Right cardiac atrium (tissue), 5 donors: ENCODE results near the gene MAD1L1. TPM values are rescaled to one million over a fixed set of nuclear protein-coding genes. Genes with fewer than 3 reads are reported as not detected.

ENCODE experiments used
- ATAC-seq, 2 donors: fragments of 200-7000 bp; cut with Tn5 transposase; one replicate each; pipeline versions ENCODE4 v1.8.0 to v1.9.1; 2020; ENCODE audit warnings: moderate library complexity in 2 of 2, mild to moderate bottlenecking in 1 of 2
- DNase-seq, 3 donors: peaks; one replicate each; pipeline ENCODE4 v3.0.0-alpha.2; 2020
- H3K27ac ChIP-seq: one replicate; pipeline ENCODE4 v1.5.1; 2013; ENCODE audit warnings: mild to moderate bottlenecking, low read length, control low read depth, moderate library complexity
- H3K27me3 ChIP-seq: one replicate; pipeline ENCODE4 v1.6.1; 2013; ENCODE audit not compliant: control insufficient read depth, insufficient read depth
- H3K4me1 ChIP-seq: one replicate; pipeline ENCODE4 v1.6.1; 2013; ENCODE audit warnings: low read length; ENCODE audit not compliant: control insufficient read depth, insufficient read depth
- H3K4me3 ChIP-seq: one replicate; pipeline ENCODE4 v1.5.1; 2013; ENCODE audit warnings: low read length, control low read depth
- H3K9me3 ChIP-seq: one replicate; pipeline ENCODE4 v1.6.1; 2013; ENCODE audit warnings: low read length; ENCODE audit not compliant: control insufficient read depth
- WGBS: extraction: QIAGEN DNeasy Blood & Tissue Kit; methylation state at CpG from one replicate; pipeline ENCODE4 v1.1.7; 2013; 5-methylcytosine and 5-hydroxymethylcytosine counted together
- intact Hi-C, 4 donors: fragments of 100-400 bp; cut with DNase I; formaldehyde crosslinking; loops; one replicate each; pipeline versions ENCODE4 v1.11.0 to v1.14.0; 2022 to 2023
- polyA plus RNA-seq: library from polyadenylated mRNA; stranded (reverse); fragments of 200-250 nt; gene quantifications from one replicate; pipeline ENCODE4 v1.2.3, GENCODE V29; 2013
- total RNA-seq, 4 donors: library from RNA; stranded (reverse); fragmentation: NEBNext Ultra II Directional; extraction: Animal tissue kit (Norgen Biotek cat#: 25700); gene quantifications; one replicate each; pipeline ENCODE4 v1.2.1, GENCODE V29; 2021
- donor health status: healthy with polysubstance abuse.
- donor health status: DM: no; HTN: yes; CAD: no.
- donor health status: DM: no; HTN: no; CAD: no.
- donor health status: DM: no; HTN: yes; CAD: no; lungs with severe emphysema.
- donor health status: DM: yes; HTN: yes; CAD: no.

Gene MAD1L1
- total and polyA plus RNA-seq, 5 donors, result 15.3 to 41.0 (median 33.7) TPM

DNA sequence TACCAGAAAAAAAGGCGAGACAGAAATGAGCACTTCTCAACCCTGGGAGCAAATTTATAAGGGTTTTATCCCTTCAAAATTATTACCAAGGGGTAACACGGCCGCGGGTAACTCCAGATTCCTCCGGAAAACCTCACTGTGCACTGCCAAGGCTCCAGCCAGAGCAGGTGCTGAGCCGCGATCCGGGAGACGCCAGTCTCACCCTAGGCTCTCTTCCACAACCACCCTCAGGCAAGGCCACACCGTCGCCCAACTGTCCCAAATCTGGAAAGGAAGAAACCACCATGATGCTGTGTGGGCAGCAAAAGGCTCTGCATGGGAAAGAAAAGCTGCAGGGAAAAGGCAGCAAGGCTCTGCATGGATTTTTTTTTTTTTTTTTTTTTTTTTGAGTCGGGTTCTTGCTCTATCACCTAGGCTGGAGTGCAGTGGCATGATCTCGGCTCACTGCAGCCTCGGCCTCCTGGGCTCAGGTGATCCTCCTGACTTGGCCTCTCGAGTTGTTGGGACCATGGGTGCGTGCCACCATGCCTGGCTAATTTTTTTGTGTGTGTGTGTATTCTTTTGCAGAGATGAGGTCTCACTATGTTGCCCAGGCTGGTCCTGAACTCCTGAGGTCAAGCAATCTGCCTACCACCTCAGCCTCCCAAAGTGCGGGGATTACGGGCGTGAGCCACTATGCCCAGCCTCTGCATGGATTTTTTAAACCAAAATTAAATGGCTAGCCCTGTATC lies 39.0 kb downstream of the MAD1L1 start:
- ATAC-seq, result no peak
- no peak overlapping the region for H3K27ac ChIP-seq
- H3K4me1 ChIP-seq, result peaks cover 7% of the 10 kb centered on the region
- DNase-seq, result no peak
- 96% methylated on average over 19 of the region's 19 CpGs for WGBS
- H3K9me3 ChIP-seq, result no peaks in the 10 kb centered on the region
- no peak overlapping the region for H3K4me3 ChIP-seq
- H3K27me3 ChIP-seq, result no peaks in the 10 kb centered on the region
- intact Hi-C loops, result loop anchor here in 1 of 4 donors (10.0 kb wide), 1 partner anchor 79 kb away; no protein-coding TSS in a partner anchor

DNA sequence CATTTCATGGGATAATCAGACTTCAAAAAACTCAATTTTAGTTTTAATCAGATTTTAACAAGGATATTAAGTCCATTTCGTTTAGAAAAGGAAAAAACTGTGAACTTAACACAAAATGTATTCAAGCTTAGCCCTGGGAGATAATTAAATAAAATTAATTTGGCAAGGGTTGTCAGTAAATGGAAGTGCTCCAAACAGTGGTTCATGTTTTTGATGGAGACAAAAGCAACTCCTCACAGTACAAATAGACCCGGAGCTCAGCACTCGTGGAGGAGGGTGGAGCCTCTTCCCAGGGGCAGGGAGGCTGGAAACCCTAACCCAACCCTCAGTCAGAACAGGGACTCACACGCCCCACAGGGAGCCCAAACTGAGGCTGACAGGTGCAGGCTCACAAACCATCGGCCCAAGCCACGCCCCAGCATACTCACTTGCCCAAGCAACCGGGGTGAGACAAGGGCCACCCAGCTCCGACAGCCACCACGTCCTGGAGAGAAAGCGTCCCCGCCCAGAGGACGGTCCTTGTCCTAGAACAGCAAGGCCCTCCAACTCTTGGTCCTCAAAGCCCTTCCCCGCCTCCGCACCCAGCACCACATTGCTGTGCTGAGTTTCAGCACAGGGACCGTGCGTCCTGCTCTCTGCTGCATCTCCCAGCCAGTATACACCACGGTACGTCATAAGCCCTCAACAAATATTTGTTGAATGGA lies 39.8 kb downstream of the MAD1L1 start:
- ATAC-seq, result no peak
- H3K4me3 ChIP-seq, result no peak overlapping the region
- no peaks in the 10 kb centered on the region for H3K9me3 ChIP-seq
- H3K27ac ChIP-seq, result no peak overlapping the region
- peaks cover 7% of the 10 kb centered on the region for H3K4me1 ChIP-seq
- H3K27me3 ChIP-seq, result no peaks in the 10 kb centered on the region
- 88% methylated on average over 18 of the region's 18 CpGs for WGBS
- peak in 1 of 3 donors; percentile 22 for DNase-seq
- intact Hi-C loops, result loop anchor here in 1 of 4 donors (10.0 kb wide), 1 partner anchor 78 kb away; no protein-coding TSS in a partner anchor

DNA sequence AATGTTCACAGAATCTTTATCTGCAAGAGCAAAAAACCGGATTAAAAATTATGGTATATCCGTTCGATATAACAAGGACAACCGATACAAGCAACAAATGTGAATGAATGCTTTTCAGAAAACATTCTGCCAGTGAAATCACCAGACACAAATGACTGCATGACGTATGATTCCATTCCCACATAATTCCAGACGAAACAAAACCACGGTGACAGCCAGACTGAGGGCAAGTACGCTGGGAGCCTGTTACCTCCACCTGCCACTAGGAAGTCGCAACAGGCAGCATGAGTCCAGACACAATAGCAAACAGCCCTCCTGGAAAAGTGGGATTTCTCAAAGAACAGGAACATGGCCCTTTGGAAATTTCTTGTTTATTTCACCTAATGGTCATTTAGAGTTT lies 41.7 kb downstream of the MAD1L1 start:
- no peak overlapping the region for H3K27ac ChIP-seq
- DNase-seq (no peak), ATAC-seq (no peak)
- intact Hi-C loops, result loop anchor here in 1 of 4 donors (10.0 kb wide), 1 partner anchor 76 kb away; no protein-coding TSS in a partner anchor
- H3K9me3 ChIP-seq, result no peaks in the 10 kb centered on the region
- H3K4me3 ChIP-seq, result no peak overlapping the region
- H3K27me3 ChIP-seq, result no peaks in the 10 kb centered on the region
- H3K4me1 ChIP-seq, result no peaks in the 10 kb centered on the region
- WGBS, result 91% methylated on average over 9 of the region's 9 CpGs

DNA sequence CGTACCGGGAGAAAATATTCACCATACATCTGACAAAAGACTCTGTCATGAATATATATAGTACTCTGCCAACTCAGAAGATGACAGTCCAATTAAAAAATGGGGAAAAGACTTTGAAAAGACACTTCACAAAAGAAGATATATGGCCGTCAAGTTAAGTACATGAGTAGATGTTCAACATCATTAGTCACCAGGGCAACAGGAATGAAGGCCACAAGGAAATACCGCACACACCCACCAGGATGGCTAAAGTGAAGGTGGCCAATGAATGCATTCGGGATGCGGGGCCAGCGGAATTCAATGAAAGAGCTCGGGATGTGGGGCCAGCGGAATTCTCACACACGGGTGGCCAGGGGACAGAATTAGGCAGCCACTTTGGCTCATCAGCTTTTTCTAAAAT lies 42.2 kb downstream of the MAD1L1 start:
- Histone ChIP-seq H3K27me3 (no peaks in the 10 kb centered on the region), H3K9me3 (no peaks in the 10 kb centered on the region), H3K27ac (no peak overlapping the region), H3K4me1 (no peaks in the 10 kb centered on the region), H3K4me3 (no peak overlapping the region)
- intact Hi-C loops, result loop anchor here in 1 of 4 donors (10.0 kb wide), 1 partner anchor 76 kb away; no protein-coding TSS in a partner anchor
- no peak for DNase-seq
- no peak for ATAC-seq
- 88% methylated on average over 10 of the region's 10 CpGs for WGBS

DNA sequence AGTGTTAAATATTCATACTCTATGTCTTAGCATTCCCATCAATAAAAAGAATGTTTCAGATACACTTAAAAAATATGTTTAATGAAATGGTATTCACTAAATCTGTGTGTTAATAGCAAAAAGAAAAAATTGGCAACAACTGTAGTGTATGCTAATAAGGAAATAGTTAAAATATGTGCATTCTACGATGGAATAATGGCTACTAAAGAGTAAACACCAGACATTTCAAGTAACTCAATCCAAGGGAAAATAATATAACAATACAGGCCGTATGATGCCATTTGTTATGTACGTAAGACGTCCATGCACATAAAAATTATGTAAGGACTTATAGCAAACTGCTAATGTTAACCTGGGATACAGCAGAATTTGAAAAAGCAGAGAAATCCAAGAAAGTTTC lies 46.6 kb downstream of the MAD1L1 start:
- Histone ChIP-seq H3K4me3 (no peak overlapping the region), H3K27me3 (no peaks in the 10 kb centered on the region), H3K27ac (no peak overlapping the region), H3K4me1 (no peaks in the 10 kb centered on the region), H3K9me3 (no peaks in the 10 kb centered on the region)
- ATAC-seq (no peak), DNase-seq (no peak)
- WGBS, result 82% methylated on average over 4 of the region's 4 CpGs
- intact Hi-C loops, result no loop called here

DNA sequence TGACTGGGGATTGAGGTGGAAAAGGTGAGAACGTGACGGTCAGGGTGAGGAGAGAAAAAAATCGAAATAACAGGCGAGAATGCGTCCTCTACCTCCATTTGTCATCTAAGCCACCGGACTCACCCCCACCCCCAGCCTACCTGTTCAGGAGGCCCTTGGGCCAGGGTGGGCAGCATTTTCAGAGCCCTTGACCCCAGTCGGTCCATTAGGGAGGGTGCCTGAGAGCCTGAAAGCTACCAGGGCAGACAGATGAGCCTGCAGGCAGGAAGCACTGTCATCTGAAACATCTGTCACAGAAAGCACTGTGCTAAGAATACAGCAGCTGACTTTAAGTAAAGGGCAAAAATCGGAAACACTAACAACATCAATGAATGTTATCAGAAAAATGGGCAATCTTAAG lies 47.0 kb downstream of the MAD1L1 start:
- Histone ChIP-seq H3K27me3 (no peaks in the 10 kb centered on the region), H3K4me3 (no peak overlapping the region), H3K4me1 (no peaks in the 10 kb centered on the region), H3K27ac (no peak overlapping the region), H3K9me3 (no peaks in the 10 kb centered on the region)
- no peak for DNase-seq
- no peak for ATAC-seq
- WGBS, result 88% methylated on average over 8 of the region's 8 CpGs
- intact Hi-C loops, result no loop called here

GRCh38 chr7:2182461-2182860 lies 50.3 kb downstream of the MAD1L1 start:
- Histone ChIP-seq H3K4me1 (no peaks in the 10 kb centered on the region), H3K4me3 (no peak overlapping the region), H3K27ac (no peak overlapping the region), H3K9me3 (no peaks in the 10 kb centered on the region), H3K27me3 (no peaks in the 10 kb centered on the region)
- no peak for ATAC-seq
- DNase-seq, result no peak
- intact Hi-C loops, result no loop called here
- WGBS, result 98% methylated on average over 10 of the region's 10 CpGs

- Histone ChIP-seq H3K27ac (no peak overlapping the region), H3K4me3 (no peak overlapping the region), H3K4me1 (no peaks in the 10 kb centered on the region), H3K27me3 (no peaks in the 10 kb centered on the region), H3K9me3 (no peaks in the 10 kb centered on the region)
- 95% methylated on average over 13 of the region's 13 CpGs for WGBS
- intact Hi-C loops, result no loop called here
- ATAC-seq, result no peak
- no peak for DNase-seq
These were observed 51.5 kb downstream of the MAD1L1 start for GRCh38 chr7:2181077-2181854.

GRCh38 chr7:2180081-2180480 lies 52.7 kb downstream of the MAD1L1 start:
- H3K27ac ChIP-seq, result no peak overlapping the region
- peaks cover 1% of the 10 kb centered on the region for H3K4me1 ChIP-seq
- ATAC-seq, result no peak
- intact Hi-C loops, result no loop called here
- H3K9me3 ChIP-seq, result no peaks in the 10 kb centered on the region
- no peaks in the 10 kb centered on the region for H3K27me3 ChIP-seq
- 91% methylated on average over 8 of the region's 8 CpGs for WGBS
- DNase-seq, result no peak
- H3K4me3 ChIP-seq, result no peak overlapping the region

- peaks cover 5% of the 10 kb centered on the region for H3K4me1 ChIP-seq
- intact Hi-C loops, result no loop called here
- 12% methylated on average over 2 of the region's 2 CpGs for WGBS
- no peaks in the 10 kb centered on the region for H3K27me3 ChIP-seq
- ATAC-seq, result peak; percentile 82 to 85
- H3K4me3 ChIP-seq, result no peak overlapping the region
- no peak overlapping the region for H3K27ac ChIP-seq
- DNase-seq, result peak in 1 of 3 donors; percentile 52
- no peaks in the 10 kb centered on the region for H3K9me3 ChIP-seq
These were observed 57.2 kb downstream of the MAD1L1 start for GRCh38 chr7:2175514-2175913.

GRCh38 chr7:2175091-2175490 lies 57.7 kb downstream of the MAD1L1 start:
- ATAC-seq (peak; percentile 34 to 62), DNase-seq (peak in 1 of 3 donors; percentile 57)
- H3K4me1 ChIP-seq, result peaks cover 5% of the 10 kb centered on the region
- H3K4me3 ChIP-seq, result no peak overlapping the region
- WGBS, result 79% methylated on average over 15 of the region's 15 CpGs
- H3K27me3 ChIP-seq, result no peaks in the 10 kb centered on the region
- no peaks in the 10 kb centered on the region for H3K9me3 ChIP-seq
- peak overlapping the region; percentile 16 for H3K27ac ChIP-seq
- intact Hi-C loops, result no loop called here
